Measurements from ENCODE around the gene SAMD5. TPM values are rescaled to one million over a fixed set of nuclear protein-coding genes. Genes with fewer than 3 reads are reported as not detected.

SAMD5 gene
- total and polyA plus RNA-seq, 10 of the 15 experiments (the other 5 are each of a cell fraction or from before 2014, with no cell fraction given): 0.01 to 0.23 (median 0.05) TPM; not detected in 5

DNA sequence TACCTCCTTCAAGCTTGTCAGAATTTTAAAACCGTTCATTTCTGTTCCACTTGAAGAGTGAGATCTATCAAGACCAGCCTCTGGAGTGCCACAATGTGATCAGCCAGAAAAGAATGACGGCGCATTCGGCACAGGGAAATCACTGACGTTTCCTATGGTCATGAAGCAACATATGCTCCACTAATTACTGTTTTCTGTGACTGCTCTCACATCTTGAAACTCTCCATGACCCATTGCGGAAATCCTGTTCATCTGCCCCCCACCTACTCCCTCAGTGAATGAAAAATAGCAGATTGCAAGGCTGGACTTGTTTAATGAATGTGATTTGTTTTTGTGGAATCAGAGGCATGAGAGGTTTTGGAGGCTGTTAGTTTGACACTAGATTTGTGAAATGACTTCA lies 53.2 kb downstream of the SAMD5 start:
- DNase-seq (ENCODE audit: low read depth, low spot score): no peak
- Histone ChIP-seq H2AFZ (ENCODE audit: control insufficient read depth, low read depth, low read length) (no peak overlapping the region), H3K79me2 (ENCODE audit: control insufficient read depth, insufficient read depth, low read length) (no peaks in the 10 kb centered on the region), H3K27me3 (replicated peaks in 1 of 2; ENCODE audit: control insufficient read depth in 2 of 2, insufficient read depth in 2 of 2, low read length in 1 of 2) (no peaks in the 10 kb centered on the region), H3K4me1 (ENCODE audit: control insufficient read depth, insufficient read depth, low read length) (no peaks in the 10 kb centered on the region), H3K27ac (ENCODE audit: control insufficient read depth, insufficient read depth) (no peak overlapping the region), H4K20me1 (ENCODE audit: control insufficient read depth, insufficient read depth) (no peaks in the 10 kb centered on the region), H3K9ac (ENCODE audit: control insufficient read depth, insufficient read depth, low read length) (no peak overlapping the region), H3K9me3 (replicated peaks; ENCODE audit: control insufficient read depth, insufficient read depth, low read length) (no peaks in the 10 kb centered on the region), H3K36me3 (ENCODE audit: control insufficient read depth in 2 of 2, insufficient read depth in 2 of 2, low read length in 1 of 2) (no peaks in the 10 kb centered on the region), H3K4me3 (no peak overlapping the region), H3K4me2 (ENCODE audit: control insufficient read depth, insufficient read depth) (no peak overlapping the region)
- ChIA-PET POLR2A (no interaction called here), SMC1A (ENCODE audit: uncharacterized antibody, unreplicated experiment) (no interaction called here), RAD21 (ENCODE audit: unreplicated experiment) (no interaction called here), CTCF (no interaction called here)
- intact Hi-C loops (cut with micrococcal nuclease; ENCODE audit: unreplicated experiment): loop anchor here (1.0 kb wide), 1 partner anchor 28 kb away; no protein-coding TSS in a partner anchor
- ATAC-seq: no peak
- BruUV-seq (replicated peaks): no TSS peak
- in situ Hi-C loops (cut with MboI): no loop called here
- WGBS (ENCODE audit: insufficient coverage, insufficient replicate concordance, low lambda C conversion rate, missing lambda C conversion rate): 48% methylated on average over 6 of the region's 6 CpGs
- no peak for FAIRE-seq
- TF ChIP-seq POLR2AphosphoS2 (IDR thresholded peaks at IDR 0.05; ENCODE audit: low read depth, low read length) (no peak), SREBF1 (IDR thresholded peaks at IDR 0.05; ENCODE audit: low read length) (no peak), CBX3 (IDR thresholded peaks at IDR 0.05; ENCODE audit: borderline replicate concordance, low read depth) (no peak), MEF2B (IDR thresholded peaks at IDR 0.05; ENCODE audit: partially characterized antibody, poor library complexity, severe bottlenecking) (no peak), RFX5 (IDR thresholded peaks at IDR 0.05; ENCODE audit: low read depth, low read length) (no peak), ESRRA (IDR thresholded peaks at IDR 0.05; ENCODE audit: low read length) (no peak), MYB (IDR thresholded peaks at IDR 0.05; ENCODE audit: borderline replicate concordance, low read depth, low read length) (no peak), NFYA (IDR thresholded peaks at IDR 0.05; ENCODE audit: borderline replicate concordance, low read depth, low read length) (no peak), KLF5 (IDR thresholded peaks at IDR 0.05; ENCODE audit: partially characterized antibody) (no peak), YY1 (IDR thresholded peaks at IDR 0.05; ENCODE audit: low read depth, low read length) (no peak), NFIC (IDR thresholded peaks at IDR 0.05; ENCODE audit: low read depth, low read length) (no peak), ZSCAN29 (IDR thresholded peaks at IDR 0.05) (no peak), PML (IDR thresholded peaks at IDR 0.05; ENCODE audit: low read length) (no peak), CHD1 (IDR thresholded peaks at IDR 0.05; ENCODE audit: low read depth, low read length) (no peak)
- TF ChIP-seq, protein P1, sequence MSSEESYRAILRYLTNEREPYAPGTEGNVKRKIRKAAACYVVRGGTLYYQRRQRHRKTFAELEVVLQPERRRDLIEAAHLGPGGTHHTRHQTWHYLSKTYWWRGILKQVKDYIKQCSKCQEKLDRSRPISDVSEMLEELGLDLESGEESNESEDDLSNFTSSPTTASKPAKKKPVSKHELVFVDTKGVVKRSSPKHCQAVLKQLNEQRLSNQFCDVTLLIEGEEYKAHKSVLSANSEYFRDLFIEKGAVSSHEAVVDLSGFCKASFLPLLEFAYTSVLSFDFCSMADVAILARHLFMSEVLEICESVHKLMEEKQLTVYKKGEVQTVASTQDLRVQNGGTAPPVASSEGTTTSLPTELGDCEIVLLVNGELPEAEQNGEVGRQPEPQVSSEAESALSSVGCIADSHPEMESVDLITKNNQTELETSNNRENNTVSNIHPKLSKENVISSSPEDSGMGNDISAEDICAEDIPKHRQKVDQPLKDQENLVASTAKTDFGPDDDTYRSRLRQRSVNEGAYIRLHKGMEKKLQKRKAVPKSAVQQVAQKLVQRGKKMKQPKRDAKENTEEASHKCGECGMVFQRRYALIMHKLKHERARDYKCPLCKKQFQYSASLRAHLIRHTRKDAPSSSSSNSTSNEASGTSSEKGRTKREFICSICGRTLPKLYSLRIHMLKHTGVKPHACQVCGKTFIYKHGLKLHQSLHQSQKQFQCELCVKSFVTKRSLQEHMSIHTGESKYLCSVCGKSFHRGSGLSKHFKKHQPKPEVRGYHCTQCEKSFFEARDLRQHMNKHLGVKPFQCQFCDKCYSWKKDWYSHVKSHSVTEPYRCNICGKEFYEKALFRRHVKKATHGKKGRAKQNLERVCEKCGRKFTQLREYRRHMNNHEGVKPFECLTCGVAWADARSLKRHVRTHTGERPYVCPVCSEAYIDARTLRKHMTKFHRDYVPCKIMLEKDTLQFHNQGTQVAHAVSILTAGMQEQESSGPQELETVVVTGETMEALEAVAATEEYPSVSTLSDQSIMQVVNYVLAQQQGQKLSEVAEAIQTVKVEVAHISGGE (CRISPR knock-in tag; IDR thresholded peaks at IDR 0.05): no peak
